Tibial nerve (tissue), 4 donors: Measurements from ENCODE around the gene PSD2.

ENCODE experiments used
- CTCF ChIP-seq, 5 experiments: fragments of 200-600 bp in 3 of 5; fragments of 450-650 bp in 2 of 5; sonication (generic) in 3 of 5; IDR thresholded peaks; one replicate each; pipeline ENCODE4 v1.5.1; 2016 to 2019; ENCODE audit warnings: antibody characterized with exemption in 5 of 5, mild to moderate bottlenecking in 3 of 5, moderate library complexity in 2 of 5
- EP300 ChIP-seq, 2 donors: sonication (generic); formaldehyde crosslinking; IDR thresholded peaks; one replicate each; pipeline ENCODE4 v1.6.1; 2017; ENCODE audit warnings: antibody characterized with exemption in 2 of 2, mild to moderate bottlenecking in 1 of 2
- POLR2A ChIP-seq, 2 donors: fragments of 450-650 bp; IDR thresholded peaks; one replicate each; pipeline ENCODE4 v1.6.1; 2017; ENCODE audit warnings: antibody characterized with exemption in 2 of 2, mild to moderate bottlenecking in 2 of 2, moderate library complexity in 2 of 2

- TF ChIP-seq CTCF (IDR thresholded peaks at IDR 0.05) (no peak), POLR2A (IDR thresholded peaks at IDR 0.05) (no peak), EP300 (IDR thresholded peaks at IDR 0.05) (no peak)
These were observed 3.4 kb upstream of the PSD2 start for GRCh38 chr5:139792218-139792617.
